Measurements from ENCODE around the gene BTBD19. TPM values are rescaled to one million over a fixed set of nuclear protein-coding genes. Genes with fewer than 3 reads are reported as not detected.

Gene BTBD19
- polyA plus RNA-seq, 2 of the 4 experiments (the other 2 are of a cell fraction) = 4.7 to 7.4 TPM

- no peaks in the 10 kb centered on the region for H3K4me1 ChIP-seq
- H3K27ac ChIP-seq = no peak overlapping the region
- WGBS (ENCODE audit: missing lambda C conversion rate) = 47% methylated on average over 3 of the region's 9 CpGs
- ATAC-seq (no peak), DNase-seq (ENCODE audit: low read depth in 1 of 2, low spot score in 1 of 2) (no peak), FAIRE-seq (no peak)
- no peak overlapping the region for H3K4me2 ChIP-seq
- no peaks in the 10 kb centered on the region for H3K9me3 ChIP-seq
- no peak overlapping the region for H3K4me3 ChIP-seq
- ChIA-PET CTCF (interaction anchor here (0.7 to 1.9 kb wide), 2 partner anchors 10 to 15 kb away, joined by 3 to 12 read pairs; no protein-coding TSS in a partner anchor), POLR2A (interaction anchor here (0.5 kb wide), 1 partner anchor 20 kb away, joined by 3 read pairs; no protein-coding TSS in a partner anchor)
- no peak for TF ChIP-seq JUNB (IDR thresholded peaks at IDR 0.05)
- no peak for TF ChIP-seq CBX8 (IDR thresholded peaks at IDR 0.05)
- TF ChIP-seq, protein P1, sequence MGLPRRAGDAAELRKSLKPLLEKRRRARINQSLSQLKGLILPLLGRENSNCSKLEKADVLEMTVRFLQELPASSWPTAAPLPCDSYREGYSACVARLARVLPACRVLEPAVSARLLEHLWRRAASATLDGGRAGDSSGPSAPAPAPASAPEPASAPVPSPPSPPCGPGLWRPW (IDR thresholded peaks at IDR 0.05) = no peak
- TF ChIP-seq RAD21 (conservative IDR thresholded peaks at IDR 0.05 in 1 of 2, IDR thresholded peaks at IDR 0.05 in 1 of 2) = no peak
- TF ChIP-seq HOXB13 (CRISPR knock-in tag; IDR thresholded peaks at IDR 0.05; ENCODE audit: low read depth) = no peak
- TF ChIP-seq RARB (CRISPR knock-in tag; IDR thresholded peaks at IDR 0.05) = no peak
- no peak for TF ChIP-seq RFX5 (IDR thresholded peaks at IDR 0.05)
- TF ChIP-seq, protein P2, sequence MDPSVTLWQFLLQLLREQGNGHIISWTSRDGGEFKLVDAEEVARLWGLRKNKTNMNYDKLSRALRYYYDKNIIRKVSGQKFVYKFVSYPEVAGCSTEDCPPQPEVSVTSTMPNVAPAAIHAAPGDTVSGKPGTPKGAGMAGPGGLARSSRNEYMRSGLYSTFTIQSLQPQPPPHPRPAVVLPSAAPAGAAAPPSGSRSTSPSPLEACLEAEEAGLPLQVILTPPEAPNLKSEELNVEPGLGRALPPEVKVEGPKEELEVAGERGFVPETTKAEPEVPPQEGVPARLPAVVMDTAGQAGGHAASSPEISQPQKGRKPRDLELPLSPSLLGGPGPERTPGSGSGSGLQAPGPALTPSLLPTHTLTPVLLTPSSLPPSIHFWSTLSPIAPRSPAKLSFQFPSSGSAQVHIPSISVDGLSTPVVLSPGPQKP (IDR thresholded peaks at IDR 0.05; ENCODE audit: low read depth, low read length) = no peak
These were observed 23.2 kb downstream of the BTBD19 start for GRCh38 chr1:44831516-44831915.

- ATAC-seq = no peak
- TF ChIP-seq ESRRA (IDR thresholded peaks at IDR 0.05; ENCODE audit: borderline replicate concordance, low read length) (no peak), FOSL2 (IDR thresholded peaks at IDR 0.05) (no peak), FOSL2 (CRISPR knock-in tag; IDR thresholded peaks at IDR 0.05) (no peak), MAZ (IDR thresholded peaks at IDR 0.05; ENCODE audit: borderline replicate concordance, low read depth, low read length) (no peak), POLR2AphosphoS2 (conservative IDR thresholded peaks at IDR 0.05; ENCODE audit: low read length) (no peak), CBX8 (IDR thresholded peaks at IDR 0.05) (no peak), KDM5A (IDR thresholded peaks at IDR 0.05) (no peak), EHMT2 (IDR thresholded peaks at IDR 0.05; ENCODE audit: low read depth) (no peak), NPAS2 (CRISPR knock-in tag; IDR thresholded peaks at IDR 0.05; ENCODE audit: borderline replicate concordance) (no peak), RAD21 (conservative IDR thresholded peaks at IDR 0.05 in 1 of 2, IDR thresholded peaks at IDR 0.05 in 1 of 2) (no peak), RNF2 (IDR thresholded peaks at IDR 0.05; ENCODE audit: borderline replicate concordance, low read depth) (no peak), ZNF302 (CRISPR knock-in tag; IDR thresholded peaks at IDR 0.05) (no peak)
- TF ChIP-seq, protein P3, sequence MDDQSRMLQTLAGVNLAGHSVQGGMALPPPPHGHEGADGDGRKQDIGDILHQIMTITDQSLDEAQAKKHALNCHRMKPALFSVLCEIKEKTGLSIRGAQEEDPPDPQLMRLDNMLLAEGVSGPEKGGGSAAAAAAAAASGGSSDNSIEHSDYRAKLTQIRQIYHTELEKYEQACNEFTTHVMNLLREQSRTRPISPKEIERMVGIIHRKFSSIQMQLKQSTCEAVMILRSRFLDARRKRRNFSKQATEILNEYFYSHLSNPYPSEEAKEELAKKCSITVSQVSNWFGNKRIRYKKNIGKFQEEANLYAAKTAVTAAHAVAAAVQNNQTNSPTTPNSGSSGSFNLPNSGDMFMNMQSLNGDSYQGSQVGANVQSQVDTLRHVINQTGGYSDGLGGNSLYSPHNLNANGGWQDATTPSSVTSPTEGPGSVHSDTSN (IDR thresholded peaks at IDR 0.05) = no peak
- WGBS (ENCODE audit: missing lambda C conversion rate) = 72% methylated on average over 9 of the region's 13 CpGs
- CTCF ChIA-PET = interaction anchor here (0.7 kb wide), 1 partner anchor 14 kb away, joined by 3 read pairs; no protein-coding TSS in a partner anchor
- no peak for FAIRE-seq
- Histone ChIP-seq H3K4me3 (no peak overlapping the region), H3K4me1 (no peaks in the 10 kb centered on the region), H3K4me2 (no peak overlapping the region), H3K9me3 (no peaks in the 10 kb centered on the region), H3K27ac (no peak overlapping the region)
- POLR2A ChIA-PET = interaction anchor here (0.5 kb wide), 1 partner anchor 19 kb away, joined by 3 read pairs; no protein-coding TSS in a partner anchor
- no peak for DNase-seq (ENCODE audit: low read depth in 1 of 2, low spot score in 1 of 2)
These were observed 23.9 kb downstream of the BTBD19 start for GRCh38 chr1:44832056-44832705.

DNA sequence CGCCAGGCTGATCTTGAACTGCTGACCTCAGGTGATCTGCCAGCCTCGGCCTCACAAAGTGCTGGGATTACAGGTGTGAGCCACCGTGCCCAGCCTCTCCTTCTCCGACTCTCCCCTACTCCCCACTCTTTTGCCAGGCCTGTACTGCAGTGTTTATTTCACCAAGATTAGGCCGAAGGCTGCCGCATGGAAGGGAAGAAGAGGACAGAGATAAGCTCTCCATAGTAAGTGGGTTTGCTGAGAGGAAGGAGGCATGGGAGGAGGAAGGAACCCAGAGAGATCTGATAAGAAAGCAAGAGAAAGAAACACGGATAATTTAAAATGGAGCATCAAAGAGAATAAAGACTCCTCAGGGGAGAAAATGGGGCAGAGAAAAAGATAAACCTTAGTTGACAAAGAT, 26.0 kb downstream of the BTBD19 start:
- FAIRE-seq (no peak), DNase-seq (ENCODE audit: low read depth in 1 of 2, low spot score in 1 of 2) (no peak), ATAC-seq (no peak)
- H3K9me3 ChIP-seq = no peaks in the 10 kb centered on the region
- no peaks in the 10 kb centered on the region for H3K4me1 ChIP-seq
- CTCF ChIA-PET = interaction anchor here (0.6 to 2.3 kb wide), 6 partner anchors 14 to 469 kb away, joined by 3 to 5 read pairs (median 4); partner anchors contain the start of gene UROD
- no peak overlapping the region for H3K4me2 ChIP-seq
- no peak overlapping the region for H3K27ac ChIP-seq
- TF ChIP-seq EHMT2 (IDR thresholded peaks at IDR 0.05; ENCODE audit: low read depth) = no peak
- TF ChIP-seq, protein P3 (IDR thresholded peaks at IDR 0.05) = no peak
- no peak for TF ChIP-seq ATOH8 (CRISPR knock-in tag; IDR thresholded peaks at IDR 0.05; ENCODE audit: low read depth)
- TF ChIP-seq, protein P4, sequence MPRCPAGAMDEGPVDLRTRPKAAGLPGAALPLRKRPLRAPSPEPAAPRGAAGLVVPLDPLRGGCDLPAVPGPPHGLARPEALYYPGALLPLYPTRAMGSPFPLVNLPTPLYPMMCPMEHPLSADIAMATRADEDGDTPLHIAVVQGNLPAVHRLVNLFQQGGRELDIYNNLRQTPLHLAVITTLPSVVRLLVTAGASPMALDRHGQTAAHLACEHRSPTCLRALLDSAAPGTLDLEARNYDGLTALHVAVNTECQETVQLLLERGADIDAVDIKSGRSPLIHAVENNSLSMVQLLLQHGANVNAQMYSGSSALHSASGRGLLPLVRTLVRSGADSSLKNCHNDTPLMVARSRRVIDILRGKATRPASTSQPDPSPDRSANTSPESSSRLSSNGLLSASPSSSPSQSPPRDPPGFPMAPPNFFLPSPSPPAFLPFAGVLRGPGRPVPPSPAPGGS (IDR thresholded peaks at IDR 0.05) = no peak
- no peak for TF ChIP-seq EHF (CRISPR knock-in tag; IDR thresholded peaks at IDR 0.05)
- TF ChIP-seq, protein P5, sequence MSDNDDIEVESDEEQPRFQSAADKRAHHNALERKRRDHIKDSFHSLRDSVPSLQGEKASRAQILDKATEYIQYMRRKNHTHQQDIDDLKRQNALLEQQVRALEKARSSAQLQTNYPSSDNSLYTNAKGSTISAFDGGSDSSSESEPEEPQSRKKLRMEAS (IDR thresholded peaks at IDR 0.05) = no peak
- TF ChIP-seq HOXB5 (CRISPR knock-in tag; IDR thresholded peaks at IDR 0.05) = no peak
- TF ChIP-seq RNF2 (IDR thresholded peaks at IDR 0.05; ENCODE audit: borderline replicate concordance, low read depth) = no peak
- WGBS (ENCODE audit: missing lambda C conversion rate) = 78% methylated on average over 7 of the region's 7 CpGs
- POLR2A ChIA-PET = no interaction called here
- H3K4me3 ChIP-seq = no peak overlapping the region
